OCI-LY1 (cell line): ENCODE results near the gene GPATCH4.

Experiments
- H2AFZ ChIP-seq: fragments of 200-600 bp; sonication (generic), shearing (Covaris generic); 2 replicates; pipeline ENCODE4 v1.6.0; 2014; ENCODE audit warnings: antibody characterized with exemption, mild to moderate bottlenecking, low read length
- H3F3A ChIP-seq: fragments of 200-600 bp; sonication (generic), shearing (Covaris generic); 2 replicates; pipeline ENCODE4 v1.6.0; 2014; ENCODE audit warnings: mild to moderate bottlenecking, antibody characterized with exemption, low read length, moderate library complexity; ENCODE audit not compliant: insufficient read depth
- H3K27ac ChIP-seq: fragments of 200-600 bp; sonication (generic); 2 replicates; pipeline ENCODE4 v1.5.1; 2014; ENCODE audit warnings: low read length, mixed run types, mild to moderate bottlenecking, low read depth; ENCODE audit not compliant: poor library complexity, severe bottlenecking
- H3K27me3 ChIP-seq: fragments of 200-600 bp; sonication (generic); 2 replicates; pipeline ENCODE4 v1.6.0; 2014; ENCODE audit warnings: antibody characterized with exemption, mild to moderate bottlenecking, low read length, moderate library complexity; ENCODE audit not compliant: insufficient read depth
- H3K36me3 ChIP-seq: fragments of 200-600 bp; sonication (generic); 2 replicates; pipeline ENCODE4 v1.6.1; 2014; ENCODE audit warnings: mild to moderate bottlenecking, antibody characterized with exemption, low read length, moderate library complexity, mixed read lengths; ENCODE audit not compliant: insufficient read depth
- H3K4me1 ChIP-seq: fragments of 200-600 bp; sonication (generic); 2 replicates; pipeline ENCODE4 v1.5.1; 2014; ENCODE audit warnings: mild to moderate bottlenecking, low read length, moderate library complexity; ENCODE audit not compliant: insufficient read depth, severe bottlenecking
- H3K4me2 ChIP-seq: fragments of 200-600 bp; sonication (generic), shearing (Covaris generic); 2 replicates; pipeline ENCODE4 v1.6.1; 2014; ENCODE audit warnings: low read length
- H3K4me3 ChIP-seq: fragments of 200-600 bp; sonication (generic); 2 replicates; pipeline ENCODE4 v1.5.1; 2014; ENCODE audit warnings: low read length, low read depth, mild to moderate bottlenecking, mixed read lengths; ENCODE audit not compliant: poor library complexity, severe bottlenecking
- H3K79me2 ChIP-seq: fragments of 200-600 bp; shearing (Covaris generic); 2 replicates; pipeline ENCODE4 v1.6.1; 2016; ENCODE audit warnings: mixed run types, low read length, mixed read lengths; ENCODE audit not compliant: insufficient read depth
- H3K9ac ChIP-seq: fragments of 200-600 bp; sonication (generic), shearing (Covaris generic); 2 replicates; pipeline ENCODE4 v1.6.1; 2014; ENCODE audit warnings: mild to moderate bottlenecking, low read length, mixed read lengths
- H3K9me2 ChIP-seq: fragments of 200-600 bp; sonication (generic), shearing (Covaris generic); 2 replicates; pipeline ENCODE4 v1.6.1; 2014; ENCODE audit warnings: low read depth, mild to moderate bottlenecking, low read length, mixed read lengths
- H3K9me3 ChIP-seq: fragments of 200-600 bp; shearing (Covaris generic); 2 replicates; pipeline ENCODE4 v1.6.1; 2014; ENCODE audit warnings: low read length, mixed read lengths
- H4K20me1 ChIP-seq: fragments of 200-600 bp; sonication (generic), shearing (Covaris generic); 2 replicates; pipeline ENCODE4 v1.6.0; 2016; ENCODE audit warnings: mild to moderate bottlenecking, low read length; ENCODE audit not compliant: insufficient read depth
- EZH2 ChIP-seq: fragments of 200-600 bp; sonication (generic), shearing (Covaris generic); IDR thresholded peaks from 2 replicates; pipeline ENCODE4 v1.8.0; 2017; ENCODE audit warnings: borderline replicate concordance, mixed run types, mild to moderate bottlenecking, antibody characterized with exemption, low read length, moderate library complexity, mixed read lengths
- TF ChIP-seq, protein P1 (sequence below): fragments of 200-600 bp; sonication (generic), shearing (Covaris generic); IDR thresholded peaks from 2 replicates; pipeline ENCODE4 v1.5.1; 2017; ENCODE audit warnings: mild to moderate bottlenecking, antibody characterized with exemption, low read length, moderate library complexity, mixed read lengths

Gene GPATCH4

DNA sequence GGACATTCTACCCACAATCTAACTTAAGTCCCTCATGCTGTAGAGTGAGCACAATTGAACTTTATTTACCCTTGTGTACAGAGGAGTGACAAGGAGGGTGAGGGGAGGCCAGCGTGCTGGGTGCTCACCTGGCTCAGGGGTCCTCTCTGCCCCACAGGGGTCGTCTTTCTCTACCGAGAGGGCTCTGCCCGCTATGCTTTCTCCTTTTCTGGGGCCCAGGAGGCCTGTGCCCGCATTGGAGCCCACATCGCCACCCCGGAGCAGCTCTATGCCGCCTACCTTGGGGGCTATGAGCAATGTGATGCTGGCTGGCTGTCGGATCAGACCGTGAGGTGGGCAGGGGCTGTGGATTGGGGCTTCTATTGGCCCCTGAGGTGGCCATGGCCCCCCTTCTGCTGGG lies 46.1 kb upstream of the GPATCH4 start:
- Histone ChIP-seq H3F3A (no peaks in the 10 kb centered on the region), H3K9ac (no peak overlapping the region), H3K4me3 (no peak overlapping the region), H3K9me2 (no peaks in the 10 kb centered on the region), H2AFZ (no peak overlapping the region), H3K27me3 (0 out of 2 replicates have a peak, but pooled peaks cover 6% of the 10 kb centered on the region), H3K4me2 (no peak overlapping the region), H3K9me3 (no peaks in the 10 kb centered on the region), H4K20me1 (no peaks in the 10 kb centered on the region), H3K4me1 (no peaks in the 10 kb centered on the region), H3K36me3 (no peaks in the 10 kb centered on the region), H3K79me2 (no peaks in the 10 kb centered on the region), H3K27ac (no peak overlapping the region)
- TF ChIP-seq, protein P1, sequence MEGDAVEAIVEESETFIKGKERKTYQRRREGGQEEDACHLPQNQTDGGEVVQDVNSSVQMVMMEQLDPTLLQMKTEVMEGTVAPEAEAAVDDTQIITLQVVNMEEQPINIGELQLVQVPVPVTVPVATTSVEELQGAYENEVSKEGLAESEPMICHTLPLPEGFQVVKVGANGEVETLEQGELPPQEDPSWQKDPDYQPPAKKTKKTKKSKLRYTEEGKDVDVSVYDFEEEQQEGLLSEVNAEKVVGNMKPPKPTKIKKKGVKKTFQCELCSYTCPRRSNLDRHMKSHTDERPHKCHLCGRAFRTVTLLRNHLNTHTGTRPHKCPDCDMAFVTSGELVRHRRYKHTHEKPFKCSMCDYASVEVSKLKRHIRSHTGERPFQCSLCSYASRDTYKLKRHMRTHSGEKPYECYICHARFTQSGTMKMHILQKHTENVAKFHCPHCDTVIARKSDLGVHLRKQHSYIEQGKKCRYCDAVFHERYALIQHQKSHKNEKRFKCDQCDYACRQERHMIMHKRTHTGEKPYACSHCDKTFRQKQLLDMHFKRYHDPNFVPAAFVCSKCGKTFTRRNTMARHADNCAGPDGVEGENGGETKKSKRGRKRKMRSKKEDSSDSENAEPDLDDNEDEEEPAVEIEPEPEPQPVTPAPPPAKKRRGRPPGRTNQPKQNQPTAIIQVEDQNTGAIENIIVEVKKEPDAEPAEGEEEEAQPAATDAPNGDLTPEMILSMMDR = no peak
- TF ChIP-seq EZH2 = no peak

DNA sequence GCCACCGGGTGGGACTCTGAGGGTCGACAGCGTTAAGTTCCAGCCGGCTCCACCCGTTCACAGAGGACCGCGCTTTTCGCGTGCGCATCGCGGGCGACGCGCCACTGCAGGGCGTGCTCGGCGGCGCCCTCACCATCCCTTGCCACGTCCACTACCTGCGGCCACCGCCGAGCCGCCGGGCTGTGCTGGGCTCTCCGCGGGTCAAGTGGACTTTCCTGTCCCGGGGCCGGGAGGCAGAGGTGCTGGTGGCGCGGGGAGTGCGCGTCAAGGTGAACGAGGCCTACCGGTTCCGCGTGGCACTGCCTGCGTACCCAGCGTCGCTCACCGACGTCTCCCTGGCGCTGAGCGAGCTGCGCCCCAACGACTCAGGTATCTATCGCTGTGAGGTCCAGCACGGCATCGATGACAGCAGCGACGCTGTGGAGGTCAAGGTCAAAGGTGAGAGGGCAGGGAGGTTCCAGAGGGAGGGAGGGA lies 45.5 kb upstream of the GPATCH4 start:
- 0 out of 2 replicates have a peak, but pooled peaks cover 7% of the 10 kb centered on the region for H3K27me3 ChIP-seq
- H3K36me3 ChIP-seq = no peaks in the 10 kb centered on the region
- H3K9ac ChIP-seq = no peak overlapping the region
- H3K27ac ChIP-seq = no peak overlapping the region
- H3K4me2 ChIP-seq = no peak overlapping the region
- no peaks in the 10 kb centered on the region for H3K79me2 ChIP-seq
- TF ChIP-seq EZH2 = no peak
- TF ChIP-seq, protein P1 = no peak
- no peaks in the 10 kb centered on the region for H3K4me1 ChIP-seq
- H3K4me3 ChIP-seq = no peak overlapping the region
- no peak overlapping the region for H2AFZ ChIP-seq
- no peaks in the 10 kb centered on the region for H4K20me1 ChIP-seq
- no peaks in the 10 kb centered on the region for H3K9me2 ChIP-seq
- no peaks in the 10 kb centered on the region for H3K9me3 ChIP-seq
- no peaks in the 10 kb centered on the region for H3F3A ChIP-seq

DNA sequence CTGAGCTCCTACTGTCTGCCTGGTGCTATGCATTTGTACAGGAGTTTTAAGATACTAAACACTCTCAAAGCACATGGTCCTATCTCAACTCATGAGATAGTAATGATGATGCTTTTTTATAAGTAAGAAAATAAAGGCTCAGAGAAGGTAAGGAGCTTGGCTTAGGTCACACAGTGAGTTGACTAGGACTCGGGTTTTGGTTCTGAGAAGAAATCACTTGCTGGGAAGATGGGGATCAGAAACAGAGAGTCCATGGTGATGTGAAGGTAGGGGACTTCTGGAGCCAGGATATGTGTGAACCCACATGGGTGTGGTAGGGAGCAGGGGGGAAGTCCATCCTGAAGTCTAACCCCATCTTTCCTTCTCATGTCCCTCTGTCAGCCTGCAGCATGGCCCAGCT lies 44.4 kb upstream of the GPATCH4 start:
- H3K36me3 ChIP-seq = no peaks in the 10 kb centered on the region

More for the DNA sequence above, 44.4 kb upstream of the GPATCH4 start:
- Histone ChIP-seq H3K27ac (no peak overlapping the region), H3F3A (no peaks in the 10 kb centered on the region), H4K20me1 (no peaks in the 10 kb centered on the region), H3K79me2 (no peaks in the 10 kb centered on the region), H2AFZ (no peak overlapping the region), H3K9ac (no peak overlapping the region), H3K4me1 (no peaks in the 10 kb centered on the region), H3K9me2 (no peaks in the 10 kb centered on the region), H3K4me2 (no peak overlapping the region), H3K9me3 (no peaks in the 10 kb centered on the region), H3K4me3 (no peak overlapping the region), H3K27me3 (peaks cover 7% of the 10 kb centered on the region; the same call in 1 of the 2 replicates)
- no peak for TF ChIP-seq EZH2
- TF ChIP-seq, protein P1 = no peak
